ENCODE measurements around the gene SLC24A4.

SLC24A4 gene

DNA sequence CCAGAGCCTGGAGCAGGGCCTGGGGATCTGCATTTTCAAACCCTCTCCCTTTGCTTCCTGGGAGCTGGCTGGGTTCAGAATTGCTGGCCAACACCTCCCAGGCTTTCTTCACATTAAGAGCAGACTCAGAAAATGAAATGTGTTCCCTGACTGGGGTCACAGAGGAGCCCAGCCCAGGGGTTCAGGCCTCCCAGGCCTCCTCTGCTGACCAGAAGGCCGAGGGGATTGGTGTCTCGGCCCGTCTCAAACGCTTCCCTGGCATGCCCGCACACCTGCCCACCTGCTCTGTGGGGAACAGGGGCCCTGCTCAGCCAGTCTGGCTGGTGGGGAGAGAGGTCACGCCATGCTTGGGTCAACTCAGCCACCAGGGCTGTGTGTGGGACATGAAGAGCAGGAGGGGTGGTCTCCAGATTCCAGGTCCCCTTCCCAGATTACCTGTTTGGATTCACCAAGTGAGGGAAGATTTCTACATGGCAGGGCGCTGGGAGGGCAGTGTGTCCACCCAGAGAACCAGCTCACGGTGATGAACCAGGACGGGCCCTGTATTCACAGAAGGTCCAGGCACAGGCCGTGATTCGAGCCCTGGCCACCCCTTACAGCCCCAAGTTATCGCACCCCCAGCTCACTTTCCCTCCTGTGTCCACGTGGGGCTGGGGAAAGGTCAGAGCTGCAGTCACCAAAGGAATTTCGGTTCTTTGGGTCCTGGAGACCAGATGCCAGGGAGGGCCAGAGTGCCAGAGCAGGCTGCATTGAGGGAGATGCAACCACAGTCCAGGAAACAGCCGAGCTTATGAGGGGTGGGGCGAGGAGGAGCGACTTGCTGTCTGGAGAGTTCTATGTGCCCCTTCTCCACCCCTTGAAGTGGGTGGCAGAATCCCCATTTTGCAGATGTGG lies 135.4 kb downstream of the SLC24A4 start:
- DNase-seq (ENCODE audit: low read depth in 2 of 2): no peak

DNA sequence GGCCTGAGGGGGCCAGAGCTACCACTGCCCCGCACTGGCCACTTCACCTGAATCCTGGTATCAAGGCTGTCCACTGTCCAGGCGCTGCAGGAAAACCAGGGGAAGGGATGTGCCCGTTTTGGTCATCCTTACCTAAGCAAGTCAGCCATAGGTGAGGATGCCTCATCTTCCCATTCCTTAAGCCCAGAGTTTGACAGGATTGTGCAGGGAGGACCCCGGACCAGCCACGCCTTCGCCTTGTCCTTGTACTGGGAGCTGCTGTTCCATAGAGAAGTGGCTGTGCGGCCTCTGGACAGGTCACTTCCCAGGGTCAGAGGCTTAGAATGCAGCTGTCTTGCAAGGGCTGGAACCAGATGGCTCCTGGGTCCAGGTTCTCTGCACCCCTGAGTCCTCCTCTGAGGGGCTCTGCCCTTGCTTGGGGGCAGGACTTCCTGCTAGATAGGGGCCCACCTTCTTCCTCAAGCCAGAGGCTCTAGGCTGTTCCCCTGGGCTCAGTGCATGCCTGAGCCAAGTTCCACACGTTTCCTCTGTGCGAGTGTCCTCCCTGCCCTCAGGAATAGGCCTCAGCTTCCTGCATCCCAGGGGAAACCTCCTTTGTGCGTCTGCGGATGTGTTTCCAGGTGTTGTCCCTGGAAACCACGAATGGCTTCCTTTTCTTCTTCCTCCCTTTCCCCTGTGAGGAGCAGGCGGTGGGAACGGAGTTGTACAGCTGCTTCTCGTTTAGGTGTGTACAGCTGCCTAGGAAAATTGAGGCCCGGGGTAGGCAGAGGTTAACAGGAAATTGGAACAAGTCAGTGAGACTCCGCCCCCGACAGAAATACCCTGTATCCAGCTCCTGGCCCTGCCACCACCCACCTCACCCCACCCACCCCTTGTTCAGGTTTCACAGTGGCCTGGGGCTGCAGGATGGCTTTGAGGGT lies 136.3 kb downstream of the SLC24A4 start:
- no peak for DNase-seq (ENCODE audit: low read depth in 2 of 2)

GRCh38 chr14:92459950-92460421 lies 137.0 kb downstream of the SLC24A4 start:
- DNase-seq (ENCODE audit: low read depth in 2 of 2): no peak

DNA sequence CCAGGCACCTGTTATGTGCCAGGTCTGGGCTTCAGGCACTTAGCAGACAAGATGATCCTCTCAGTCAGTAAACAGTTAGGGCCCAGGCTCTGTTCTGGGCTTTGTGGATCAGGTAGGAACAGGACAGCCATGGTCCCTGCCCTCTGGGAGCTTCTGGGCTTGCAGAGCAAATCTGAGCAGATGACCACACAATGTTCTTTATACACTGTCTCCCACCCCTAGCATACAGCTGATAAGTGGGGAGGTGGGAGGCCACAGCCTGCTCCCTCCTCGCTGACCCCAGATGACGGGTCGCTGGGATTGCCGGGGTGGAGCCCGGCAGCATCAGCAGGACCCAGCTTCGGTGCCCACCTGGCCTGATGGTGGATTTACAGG lies 137.6 kb downstream of the SLC24A4 start:
- DNase-seq (ENCODE audit: low read depth in 2 of 2): no peak

DNA sequence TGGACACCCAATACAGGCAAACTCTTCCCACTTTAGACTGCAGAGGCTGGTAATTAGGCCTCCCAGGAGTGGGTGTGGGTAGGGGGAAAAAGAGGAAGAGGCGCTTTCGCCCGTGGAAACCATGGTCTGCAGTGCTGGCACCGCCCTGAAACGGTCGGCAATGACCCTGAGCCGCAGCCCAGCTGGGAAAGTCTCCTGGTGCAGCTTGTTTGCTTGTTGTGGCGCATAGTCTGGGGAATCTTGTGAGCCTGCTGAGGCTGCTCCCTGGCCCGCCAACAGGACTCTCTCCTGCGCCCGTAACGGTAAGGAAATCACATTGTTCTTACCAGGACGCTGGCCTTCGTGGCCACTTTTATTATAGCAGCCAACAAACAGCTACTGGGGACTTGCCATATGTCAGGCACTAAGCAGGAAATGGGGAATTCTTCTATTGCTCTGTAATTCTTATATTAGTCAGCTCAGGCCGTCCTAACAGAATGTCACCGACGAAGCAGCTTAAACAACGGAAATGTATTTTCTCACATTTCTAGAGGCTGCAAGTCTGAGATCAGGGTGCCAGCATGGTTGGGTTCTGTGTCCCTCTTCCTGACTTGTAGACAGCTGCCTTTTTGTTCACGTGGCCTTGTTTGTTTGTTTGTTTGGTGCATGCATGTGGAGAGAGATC lies 138.1 kb downstream of the SLC24A4 start:
- DNase-seq (ENCODE audit: low read depth in 2 of 2): no peak

DNA sequence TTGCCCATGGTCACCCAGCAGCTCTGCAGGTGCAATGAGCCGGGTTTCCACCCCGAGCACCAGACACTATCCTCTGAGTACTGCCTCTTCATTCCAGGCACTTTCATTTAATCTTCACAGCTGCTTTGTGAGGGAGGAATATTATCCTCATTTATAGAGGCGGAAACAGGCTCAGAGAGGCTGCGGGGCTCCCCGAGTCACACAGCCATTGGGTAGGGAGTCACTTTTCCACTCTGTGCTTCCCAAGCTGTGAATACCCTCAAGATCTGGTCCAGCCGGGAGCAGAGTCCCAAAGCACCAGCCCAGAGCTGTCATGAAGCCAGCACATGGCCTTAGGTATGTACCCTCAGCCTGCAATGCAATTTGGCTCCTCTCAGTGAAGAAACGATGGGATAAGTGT lies 138.9 kb downstream of the SLC24A4 start:
- no peak for DNase-seq (ENCODE audit: low read depth in 2 of 2)

- no peak for DNase-seq (ENCODE audit: low read depth in 2 of 2)
Measured at GRCh38 chr14:92462568-92462967, 139.6 kb downstream of the SLC24A4 start.

- no peak for DNase-seq (ENCODE audit: low read depth in 2 of 2)
Measured at GRCh38 chr14:92463141-92463540, 140.2 kb downstream of the SLC24A4 start.

DNA sequence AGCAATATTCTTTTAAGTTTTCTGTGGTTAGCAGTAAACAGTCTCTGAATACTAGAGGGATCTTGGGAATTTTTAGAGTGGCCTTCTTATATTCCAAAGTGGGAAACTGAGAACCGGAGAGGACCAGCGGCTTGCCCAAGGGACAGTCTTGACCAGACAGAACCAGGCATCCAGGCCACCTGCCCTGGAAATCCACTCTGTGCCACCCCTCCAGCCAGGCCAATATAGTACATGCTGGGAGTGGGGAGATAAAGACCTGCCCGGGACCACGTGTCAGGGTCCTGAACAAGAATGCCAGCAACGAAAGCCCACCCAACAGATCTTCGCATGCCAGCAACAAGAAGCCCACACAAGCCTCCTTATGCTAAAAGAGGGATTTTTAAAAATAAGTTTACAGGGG lies 141.2 kb downstream of the SLC24A4 start:
- no peak for DNase-seq (ENCODE audit: low read depth in 2 of 2)

- no peak for DNase-seq (ENCODE audit: low read depth in 2 of 2)
Measured at GRCh38 chr14:92464716-92465115, 141.8 kb downstream of the SLC24A4 start.

DNA sequence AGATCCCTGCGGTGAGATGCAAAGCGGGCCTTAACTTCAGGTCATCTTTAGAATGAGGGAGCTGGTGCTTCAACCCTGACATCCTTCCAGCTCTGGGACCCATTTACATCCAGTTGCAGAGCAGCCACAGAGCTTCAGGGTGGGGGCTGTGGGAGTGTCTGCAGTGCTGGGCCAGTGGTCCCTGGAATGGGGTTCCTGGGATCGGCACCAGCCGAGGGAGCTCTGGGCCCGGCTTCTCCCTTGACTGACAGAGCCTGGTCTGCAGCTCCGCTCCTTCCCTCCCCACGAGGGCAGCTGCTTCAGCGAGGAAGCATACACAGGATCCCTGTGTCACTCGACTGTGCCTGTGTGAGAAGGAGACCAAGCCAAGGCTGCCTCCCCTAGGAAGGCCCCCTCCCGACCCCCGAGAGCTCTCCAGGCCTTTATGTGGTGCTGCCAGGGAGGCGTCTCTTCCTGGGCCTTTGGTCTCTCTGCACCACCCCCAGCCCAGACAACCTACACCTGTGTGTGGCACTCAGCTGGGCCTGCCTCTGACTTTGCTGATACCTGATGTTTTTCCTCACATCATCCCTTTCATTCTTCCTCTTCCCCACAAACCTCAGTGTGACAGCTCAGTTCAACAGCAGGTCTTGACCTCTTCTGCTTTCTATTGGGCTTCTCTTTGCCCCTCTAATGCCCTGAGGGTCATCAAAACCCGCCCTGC lies 142.5 kb downstream of the SLC24A4 start:
- DNase-seq (ENCODE audit: low read depth in 2 of 2): no peak

DNA sequence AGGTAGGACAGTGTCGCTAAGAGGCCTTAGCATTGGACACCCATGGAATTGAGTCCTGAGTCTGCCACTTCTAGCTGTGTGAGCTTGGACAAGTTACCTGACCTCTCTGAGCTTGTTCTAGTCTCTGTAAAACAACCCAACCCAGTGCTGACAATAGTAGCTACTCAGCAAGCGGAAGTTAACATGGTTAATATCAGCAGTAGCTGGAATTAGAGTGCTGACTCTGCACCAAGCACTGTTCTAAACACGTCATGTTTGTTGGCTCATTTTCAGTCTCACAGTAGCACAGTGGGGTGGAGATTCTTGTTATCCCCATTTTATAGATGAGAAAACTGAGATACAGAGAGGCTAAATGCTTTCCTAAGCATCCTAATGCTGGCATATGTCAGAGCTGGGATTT lies 143.1 kb downstream of the SLC24A4 start:
- no peak for DNase-seq (ENCODE audit: low read depth in 2 of 2)

GRCh38 chr14:92469515-92469914 lies 146.6 kb downstream of the SLC24A4 start:
- no peak for DNase-seq (ENCODE audit: low read depth in 2 of 2)

- peak; percentile 93 for DNase-seq (ENCODE audit: low read depth in 2 of 2)
Measured at GRCh38 chr14:92470215-92470614, 147.2 kb downstream of the SLC24A4 start.

- DNase-seq (ENCODE audit: low read depth in 2 of 2): no peak
Measured at GRCh38 chr14:92470811-92471210, 147.8 kb downstream of the SLC24A4 start.

DNA sequence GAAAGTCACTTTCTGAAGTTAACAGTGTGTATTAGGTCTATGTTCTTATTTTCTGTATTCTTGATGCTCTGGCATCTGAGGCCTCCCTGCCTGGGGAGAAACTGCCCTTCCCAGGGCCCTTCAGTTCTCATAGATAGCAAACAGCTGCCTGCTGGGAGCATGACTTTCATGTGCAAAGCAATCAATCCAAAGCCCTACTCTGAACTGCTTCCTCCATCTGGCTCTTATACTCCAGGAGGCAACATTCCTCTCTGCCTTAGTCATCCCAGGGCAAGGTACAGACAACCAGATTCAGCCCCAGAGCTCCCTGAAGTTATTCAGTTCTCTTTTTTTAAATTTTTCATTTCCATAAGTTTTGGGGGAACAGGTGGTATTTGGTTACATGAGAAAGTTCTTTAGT lies 149.0 kb downstream of the SLC24A4 start:
- peak; percentile 81 to 82 for DNase-seq (ENCODE audit: low read depth in 2 of 2)

GRCh38 chr14:92472860-92473259 lies 149.9 kb downstream of the SLC24A4 start:
- no peak for DNase-seq (ENCODE audit: low read depth in 2 of 2)

GRCh38 chr14:92473261-92473968 lies 150.4 kb downstream of the SLC24A4 start:
- DNase-seq (ENCODE audit: low read depth in 2 of 2): peak in 1 of 2 experiments; percentile 55

GRCh38 chr14:92473969-92474535 lies 151.1 kb downstream of the SLC24A4 start:
- DNase-seq (ENCODE audit: low read depth in 2 of 2): peak in 1 of 2 experiments; percentile 46

GRCh38 chr14:92475037-92475436 lies 152.1 kb downstream of the SLC24A4 start:
- DNase-seq (ENCODE audit: low read depth in 2 of 2): no peak

Data from fibroblast of skin of left quadriceps (primary cell).